GM19238 (cell line): Measurements from ENCODE around the gene DMPK.
"Not testable (repeated sequence)": the region's sequence is repeated elsewhere in the genome, so short reads cannot be mapped to it uniquely, and the experiment has no call there.

Experiments used
- DNase-seq: peaks from one replicate; pipeline ENCODE4 v3.0.0; 2011; ENCODE audit warnings: low spot score; ENCODE audit not compliant: insufficient read length

DMPK gene

GRCh38 chr19:45815481-45816216, 33.4 kb upstream of the DMPK start:
- DNase-seq, result no peak

- DNase-seq, result no peak
Measured at GRCh38 chr19:45814851-45815480, 32.7 kb upstream of the DMPK start, which contains the start of gene RSPH6A. TSS of gene RSPH6A (minus strand) at chr19:45815308. CDS start at chr19:45815176, 132 bp downstream.

GRCh38 chr19:45814166-45814780, 32.0 kb upstream of the DMPK start:
- DNase-seq, result no peak

GRCh38 chr19:45812297-45812696, 30.0 kb upstream of the DMPK start:
- DNase-seq, result no peak

- no peak for DNase-seq
Measured at GRCh38 chr19:45809643-45810159, 27.4 kb upstream of the DMPK start.

GRCh38 chr19:45805719-45806118, 23.4 kb upstream of the DMPK start:
- no peak for DNase-seq

- DNase-seq, result no peak
Measured at GRCh38 chr19:45804959-45805230, 22.6 kb upstream of the DMPK start.

GRCh38 chr19:45804140-45804958, 22.1 kb upstream of the DMPK start:
- DNase-seq, result no peak

- DNase-seq, result no peak
Measured at GRCh38 chr19:45801603-45802175, 19.4 kb upstream of the DMPK start.

- DNase-seq, result no peak
Measured at GRCh38 chr19:45800070-45800553, 17.8 kb upstream of the DMPK start.

GRCh38 chr19:45799541-45799940, 17.3 kb upstream of the DMPK start:
- not testable (repeated sequence) for DNase-seq

GRCh38 chr19:45798995-45799517, 16.8 kb upstream of the DMPK start:
- DNase-seq, result peak; percentile 70

GRCh38 chr19:45794627-45795026, 12.3 kb upstream of the DMPK start:
- DNase-seq, result no peak

GRCh38 chr19:45793876-45794275, 11.6 kb upstream of the DMPK start:
- DNase-seq, result no peak

GRCh38 chr19:45793178-45793564, 10.9 kb upstream of the DMPK start:
- DNase-seq, result no peak

GRCh38 chr19:45792470-45793177, 10.3 kb upstream of the DMPK start, which contains the start of gene DMWD:
TSS of gene DMWD (minus strand) at chr19:45792845. CDS start at chr19:45792756, 89 bp downstream.
- DNase-seq, result peak; percentile 96

- DNase-seq, result no peak
Measured at GRCh38 chr19:45791744-45792469, 9.6 kb upstream of the DMPK start.

GRCh38 chr19:45790942-45791341, 8.7 kb upstream of the DMPK start:
- DNase-seq, result no peak

- DNase-seq, result no peak
Measured at GRCh38 chr19:45789035-45789786, 6.9 kb upstream of the DMPK start.
